Testis (tissue), 2 donors: ENCODE results near the gene VCP.

Experiments used
- CTCF ChIP-seq, 3 experiments: fragments of 450-650 bp in 2 of 3; fragments of 200-600 bp in 1 of 3; sonication (generic) in 1 of 3; IDR thresholded peaks; one replicate each; pipeline ENCODE4 v1.5.1; 2016 to 2019; ENCODE audit warnings: antibody characterized with exemption in 3 of 3, mild to moderate bottlenecking in 2 of 3, moderate library complexity in 1 of 3
- POLR2A ChIP-seq: fragments of 450-650 bp; IDR thresholded peaks from one replicate; pipeline ENCODE4 v1.6.1; 2017; ENCODE audit warnings: antibody characterized with exemption, mild to moderate bottlenecking, moderate library complexity

GRCh38 chr9:35116539-35116897 lies 44.1 kb upstream of the VCP start:
- no peak for TF ChIP-seq CTCF (IDR thresholded peaks at IDR 0.05)
- TF ChIP-seq POLR2A = no peak
